Measurements from ENCODE around the gene HOXB5.

The HOXB5 gene

DNA sequence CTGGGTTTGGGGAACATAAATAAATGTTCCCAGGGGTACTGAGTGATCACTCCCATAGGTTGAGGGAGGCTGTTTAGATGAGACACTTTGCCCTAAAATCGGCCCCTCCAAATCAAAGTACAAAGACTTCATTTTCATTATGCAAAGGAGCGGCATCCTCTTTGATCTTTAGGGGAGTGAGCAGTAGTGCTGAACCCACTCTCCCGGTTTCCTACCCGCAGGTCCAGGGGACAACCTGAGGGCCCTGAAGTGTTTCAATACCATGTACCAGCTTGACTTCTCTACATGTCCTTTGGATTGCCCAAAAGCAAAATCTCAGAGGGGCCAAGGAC, 7.6 kb upstream of the HOXB5 start:
- no peak for FAIRE-seq

DNA sequence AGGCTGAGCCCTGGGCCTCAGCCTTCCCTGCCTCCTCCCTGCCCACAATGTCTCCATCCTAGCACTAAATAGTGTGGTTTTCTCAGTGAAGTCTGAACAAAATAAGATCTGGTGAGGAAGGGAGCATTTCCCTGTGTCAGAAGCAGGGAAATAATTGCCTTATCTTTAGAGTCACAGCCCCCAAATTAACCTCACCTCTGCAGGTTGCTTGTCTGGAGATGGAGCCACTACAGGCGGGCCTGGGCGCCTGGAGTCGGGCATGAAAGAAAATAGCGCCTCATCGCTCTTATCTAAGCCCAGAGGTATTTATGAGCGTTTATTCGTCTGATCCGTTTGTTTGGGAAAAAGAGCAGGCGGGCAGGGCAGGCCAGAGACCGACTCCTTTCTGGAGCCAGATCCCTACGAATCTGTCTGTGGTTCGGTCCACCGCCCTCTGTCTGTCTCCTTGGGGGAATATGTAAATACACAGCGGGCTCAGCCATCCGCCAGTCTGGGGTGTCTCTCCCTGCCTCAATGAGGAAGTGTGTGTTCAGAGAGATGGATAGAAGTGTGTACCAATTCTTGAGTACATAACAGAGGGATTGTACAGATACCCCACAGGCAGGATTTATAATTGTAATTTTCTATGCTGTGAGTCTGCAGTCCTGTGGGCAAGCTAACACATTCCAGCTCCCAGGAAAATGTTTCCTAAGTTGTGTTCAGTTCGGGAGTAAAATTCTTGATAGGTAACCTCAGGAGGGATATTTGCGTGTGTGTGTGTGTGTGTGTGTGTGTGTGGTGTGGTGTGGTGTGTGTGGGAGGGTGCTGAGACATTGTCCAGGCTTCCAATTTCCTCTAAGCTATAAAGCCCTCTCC, 6.9 kb upstream of the HOXB5 start:
- no peak for FAIRE-seq

DNA sequence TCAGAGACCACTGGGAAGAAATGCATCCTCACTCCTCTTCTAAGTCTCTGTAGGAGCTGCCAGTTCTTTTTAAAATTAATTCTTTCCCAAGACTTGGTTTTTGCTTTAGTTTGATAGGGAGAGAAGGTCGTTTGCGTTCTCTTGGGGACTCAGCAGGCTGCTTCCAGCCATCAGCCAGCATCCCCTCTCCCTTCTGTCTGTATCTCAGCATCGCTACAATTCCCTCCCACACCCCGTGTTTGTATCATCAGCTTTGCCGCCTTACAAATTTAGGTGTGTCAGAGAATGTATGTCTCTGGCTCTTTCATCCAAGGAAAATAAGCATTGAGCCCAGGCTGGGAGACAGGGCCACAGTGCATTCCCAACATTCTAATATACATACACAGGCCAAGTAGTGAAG, 5.8 kb upstream of the HOXB5 start:
- FAIRE-seq: no peak

GRCh38 chr17:48598736-48599135, 5.2 kb upstream of the HOXB5 start:
- FAIRE-seq: no peak

- peak; percentile 72 for FAIRE-seq
Measured at GRCh38 chr17:48597778-48598631, 4.4 kb upstream of the HOXB5 start.

DNA sequence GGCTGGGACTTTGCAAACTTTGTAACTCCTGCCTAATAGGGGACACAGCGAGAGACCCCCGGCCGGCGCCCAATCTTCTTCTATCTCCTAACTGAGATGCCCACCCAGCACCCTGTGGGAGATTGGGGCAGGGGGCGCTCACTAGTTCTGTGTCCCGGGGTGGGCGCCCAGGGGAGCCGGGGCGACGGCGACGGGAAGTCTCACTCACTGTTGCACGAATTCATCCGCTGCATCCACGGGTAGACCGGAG, 3.9 kb upstream of the HOXB5 start:
- no peak for FAIRE-seq

GRCh38 chr17:48596735-48597527, 3.4 kb upstream of the HOXB5 start:
- no peak for FAIRE-seq

DNA sequence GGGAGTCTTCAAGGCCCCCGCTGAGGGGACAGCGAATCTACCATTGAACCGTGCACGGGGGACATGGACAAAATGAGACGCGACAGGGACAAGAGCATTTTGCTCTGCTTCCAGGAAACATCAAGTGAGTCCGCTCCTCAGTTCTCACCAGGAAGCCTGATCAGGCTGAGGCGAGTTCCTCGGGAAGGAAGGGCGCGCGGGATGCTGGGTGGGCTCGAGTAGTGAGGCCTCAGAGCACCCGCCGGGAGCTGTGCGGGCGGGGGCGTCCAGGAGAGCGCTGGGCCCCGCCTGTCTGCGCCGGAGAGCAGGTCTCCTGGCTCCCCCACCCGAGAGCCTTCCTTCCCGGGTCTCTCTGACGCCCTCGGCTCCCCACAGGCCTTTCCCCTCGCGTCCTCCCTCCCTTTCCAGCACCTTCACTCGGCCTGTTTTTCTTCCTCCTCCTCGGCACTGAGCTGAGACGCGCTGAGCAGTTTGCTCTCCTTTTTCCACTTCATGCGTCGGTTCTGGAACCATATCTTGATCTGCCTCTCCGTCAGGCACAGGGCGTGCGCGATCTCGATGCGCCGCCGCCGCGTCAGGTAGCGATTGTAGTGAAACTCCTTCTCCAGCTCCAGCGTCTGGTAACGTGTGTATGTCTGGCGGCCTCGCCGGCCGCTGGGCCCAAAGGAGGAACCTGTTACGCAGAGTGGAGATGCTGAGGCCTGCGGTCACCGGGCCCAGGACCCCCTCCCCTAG, 2.6 kb upstream of the HOXB5 start:
- FAIRE-seq: no peak

DNA sequence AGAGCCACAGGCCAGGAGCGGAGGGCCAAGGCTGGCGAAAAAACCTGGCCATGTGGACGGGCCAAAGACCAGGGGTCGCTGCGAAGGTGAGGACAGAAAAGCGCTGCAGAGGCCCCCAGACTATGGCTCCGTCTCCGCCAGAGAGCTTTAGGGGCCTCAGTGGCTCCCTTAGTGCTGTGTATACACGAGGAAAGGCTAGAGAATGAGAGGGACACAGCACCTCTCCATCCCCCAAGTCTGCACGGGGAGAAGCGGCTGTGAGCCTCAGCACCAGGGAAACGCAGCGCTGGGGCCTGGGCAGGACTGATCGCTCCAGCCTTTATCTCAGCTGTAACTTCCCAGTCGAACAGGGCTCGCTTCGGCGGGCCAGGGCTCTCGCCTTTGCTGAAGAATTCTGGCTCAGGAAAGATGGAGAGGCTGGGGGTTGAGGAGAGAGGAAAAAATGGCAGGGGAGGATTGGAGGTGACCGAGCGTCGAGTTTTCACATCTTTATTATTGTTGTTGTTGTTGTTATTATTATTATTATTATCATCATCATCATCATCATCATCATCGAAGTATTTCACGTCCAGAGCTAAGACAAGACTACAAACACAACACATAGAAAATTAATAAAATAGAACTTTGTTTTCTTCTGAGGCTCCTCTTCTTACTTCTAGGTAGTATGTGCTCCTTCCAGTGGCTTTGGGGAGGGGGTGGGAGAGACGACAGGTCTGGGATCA, 1.9 kb upstream of the HOXB5 start:
- no peak for FAIRE-seq

- no peak for FAIRE-seq
Measured at GRCh38 chr17:48594538-48595277, 1.1 kb upstream of the HOXB5 start.

DNA sequence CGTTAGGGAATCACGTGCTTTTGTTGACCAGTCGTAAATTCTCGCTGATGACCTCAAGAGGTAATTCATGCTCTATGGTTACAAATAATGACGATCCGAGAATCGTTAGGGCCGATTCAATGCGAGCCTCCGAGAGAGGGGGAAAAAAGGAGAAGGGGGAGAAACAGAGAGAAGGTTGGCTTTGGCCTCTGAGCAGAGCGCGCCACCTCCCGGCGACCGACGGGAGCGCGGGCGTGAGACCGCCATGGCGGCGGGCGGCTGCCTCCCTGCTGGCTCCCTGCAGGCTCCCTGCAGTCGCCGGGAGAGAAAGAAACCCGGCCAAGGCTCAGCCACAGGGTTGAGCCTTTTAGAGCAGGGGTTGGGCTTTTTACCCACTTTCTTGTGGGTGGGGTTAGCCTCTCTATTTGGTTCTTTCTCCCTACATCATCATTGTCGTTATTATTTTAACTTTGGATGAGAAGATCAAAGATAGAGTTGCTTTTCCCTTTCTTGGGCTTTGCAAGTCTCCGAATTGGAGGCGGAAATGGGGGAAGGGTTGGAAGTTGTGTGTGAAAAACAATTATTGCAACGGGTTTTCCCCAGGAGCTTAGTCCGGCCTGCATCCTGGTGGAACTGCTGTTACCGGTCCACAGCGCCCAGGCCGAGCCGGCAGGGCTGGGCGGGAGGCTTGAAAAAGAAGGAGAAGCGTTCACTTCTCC, 410 bp upstream of the HOXB5 start:
- peak; percentile 95 for FAIRE-seq

GRCh38 chr17:48592577-48592976, 1.0 kb downstream of the HOXB5 start:
- no peak for FAIRE-seq

GRCh38 chr17:48592057-48592514, 1.5 kb downstream of the HOXB5 start:
- FAIRE-seq: no peak

DNA sequence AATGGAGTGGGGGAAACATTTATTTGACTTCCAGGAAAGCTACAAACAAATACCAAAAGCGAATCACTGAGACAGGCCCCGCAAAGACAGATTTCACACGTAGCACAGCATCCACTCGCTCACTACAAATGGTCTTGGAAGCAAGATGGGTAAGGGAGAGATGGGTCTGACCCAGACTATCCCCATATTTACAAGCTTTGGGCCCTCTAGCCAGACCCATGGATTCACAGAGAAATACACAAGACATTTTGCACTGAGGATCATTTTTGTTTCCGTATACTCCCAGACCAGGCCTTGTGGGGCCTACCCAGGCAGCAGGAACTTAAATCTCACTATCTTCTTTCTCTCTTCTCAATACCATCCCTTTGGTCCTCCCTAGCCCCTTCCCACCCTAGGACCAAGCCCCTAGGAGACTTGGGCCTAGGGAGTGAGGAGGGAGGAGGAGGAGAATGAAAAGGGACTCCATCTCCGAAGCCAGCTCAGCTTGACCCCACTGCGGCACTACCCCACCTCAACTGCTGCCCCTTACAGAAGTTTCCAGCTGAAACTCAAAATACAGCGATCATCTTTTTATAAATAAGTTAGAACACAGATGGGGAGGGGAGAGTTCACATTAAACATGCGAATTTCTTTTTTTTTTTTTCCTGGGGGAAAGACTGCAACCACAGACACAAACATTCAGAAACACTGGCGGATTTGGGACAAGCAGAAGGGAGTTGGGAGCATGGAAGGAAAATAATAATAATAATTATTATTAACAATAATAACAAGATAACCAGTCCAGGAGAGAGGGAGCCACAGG, 2.1 kb downstream of the HOXB5 start:
- FAIRE-seq: no peak

- no peak for FAIRE-seq
Measured at GRCh38 chr17:48590607-48591161, 2.9 kb downstream of the HOXB5 start.

GRCh38 chr17:48589831-48590606, 3.6 kb downstream of the HOXB5 start, which contains the start of gene HOXB3:
Gene HOXB3, minus strand, starts transcription at chr17:48590241. Its CDS starts 37,767 bp downstream, at chr17:48552474.
- FAIRE-seq: peak; percentile 97

- no peak for FAIRE-seq
Measured at GRCh38 chr17:48589060-48589830, 4.3 kb downstream of the HOXB5 start.

DNA sequence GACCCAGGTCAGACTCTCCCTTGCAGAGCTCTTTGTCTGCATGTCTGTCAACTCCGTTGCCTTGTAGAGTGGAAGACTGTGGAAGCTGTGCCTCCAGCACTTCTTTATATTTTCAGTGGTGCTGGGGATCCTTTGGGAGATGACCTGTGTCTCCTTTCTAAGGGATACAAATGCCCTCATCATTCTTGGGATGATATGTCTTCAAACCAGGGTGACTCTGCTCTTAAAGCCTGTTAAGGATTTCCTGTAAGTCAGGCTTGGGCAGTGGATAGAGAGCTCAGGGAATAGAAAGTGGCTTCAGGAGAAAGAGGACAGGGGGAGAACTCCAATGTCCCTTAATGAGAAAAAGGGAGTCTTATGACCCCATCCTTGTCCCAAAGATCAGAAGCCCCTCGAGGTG, 5.1 kb downstream of the HOXB5 start:
- no peak for FAIRE-seq
